Endometrial microvascular endothelial cells (primary cell): Measurements from ENCODE around the gene PCDHA6. TPM values are rescaled to one million over a fixed set of nuclear protein-coding genes. Genes with fewer than 3 reads are reported as not detected.

Experiments
- total RNA-seq: library from RNA; depleted of rRNA; stranded (reverse); fragments of >200 nt; gene quantifications from one replicate; pipeline ENCODE4 v1.2.3, GENCODE V29; 2015; ENCODE audit errors: inconsistent ontology term

Gene PCDHA6
- total RNA-seq, 1 donor from 2014 or later: not detected

Other genes with a start within 250 kb of the PCDHA6 start
- not detected for gene CD14, start 194.8 kb upstream of the PCDHA6 start, total RNA-seq
- 7.6 TPM for gene TMCO6, start 188.5 kb upstream of the PCDHA6 start, total RNA-seq
- 66.7 TPM for gene NDUFA2, start 180.3 kb upstream of the PCDHA6 start, total RNA-seq
- 87.9 TPM for gene IK, start 180.1 kb upstream of the PCDHA6 start, total RNA-seq
- gene WDR55, start 163.1 kb upstream of the PCDHA6 start, total RNA-seq: 29.4 TPM
- 0.37 TPM for gene DND1, start 154.4 kb upstream of the PCDHA6 start, total RNA-seq
- gene HARS1, start 136.6 kb upstream of the PCDHA6 start, total RNA-seq: 118 TPM
- gene HARS2, start 136.5 kb upstream of the PCDHA6 start, total RNA-seq: 26.4 TPM
- gene ZMAT2, start 127.5 kb upstream of the PCDHA6 start, total RNA-seq: 41.3 TPM
- gene PCDHA1, start 41.8 kb upstream of the PCDHA6 start, total RNA-seq: not detected
- not detected for gene PCDHA2, start 33.1 kb upstream of the PCDHA6 start, total RNA-seq
- gene PCDHA3, start 26.9 kb upstream of the PCDHA6 start, total RNA-seq: not detected
- not detected for gene PCDHA4, start 20.9 kb upstream of the PCDHA6 start, total RNA-seq
- not detected for gene PCDHA5, start 6.3 kb upstream of the PCDHA6 start, total RNA-seq
- not detected for gene PCDHA7, start 6.3 kb downstream of the PCDHA6 start, total RNA-seq
- gene PCDHA8, start 13.2 kb downstream of the PCDHA6 start, total RNA-seq: not detected
- not detected for gene PCDHA9, start 20.4 kb downstream of the PCDHA6 start, total RNA-seq
- not detected for gene PCDHA10, start 27.9 kb downstream of the PCDHA6 start, total RNA-seq
- not detected for gene PCDHA11, start 41.0 kb downstream of the PCDHA6 start, total RNA-seq
- not detected for gene PCDHA12, start 47.3 kb downstream of the PCDHA6 start, total RNA-seq
- not detected for gene PCDHA13, start 54.2 kb downstream of the PCDHA6 start, total RNA-seq
- gene PCDHAC1, start 98.3 kb downstream of the PCDHA6 start, total RNA-seq: not detected
- not detected for gene PCDHAC2, start 138.5 kb downstream of the PCDHA6 start, total RNA-seq
- not detected for gene PCDHB1, start 223.4 kb downstream of the PCDHA6 start, total RNA-seq